Osteocyte (in vitro differentiated cells): ENCODE results near the gene C21orf91. TPM values are rescaled to one million over a fixed set of nuclear protein-coding genes. Genes with fewer than 3 reads are reported as not detected.
A peak's percentile ranks its signal among the peaks of the same experiment; 100 is the strongest.

ENCODE experiments used
- DNase-seq: peaks from one replicate; pipeline ENCODE4 v3.0.0; 2021; ENCODE audit warnings: mixed read lengths; ENCODE audit not compliant: unreplicated experiment; ENCODE audit errors: extremely low spot score
- H3K27ac Mint-ChIP-seq: one replicate; pipeline ENCODE4 v1.8.0; 2021; ENCODE audit warnings: mild to moderate bottlenecking, mixed read lengths; ENCODE audit not compliant: unreplicated experiment
- H3K27me3 Mint-ChIP-seq: one replicate; pipeline ENCODE4 v1.8.0; 2021; ENCODE audit warnings: mixed read lengths; ENCODE audit not compliant: unreplicated experiment
- H3K36me3 Mint-ChIP-seq: one replicate; pipeline ENCODE4 v1.8.0; 2021; ENCODE audit warnings: mixed read lengths; ENCODE audit not compliant: unreplicated experiment
- H3K4me1 Mint-ChIP-seq: one replicate; pipeline ENCODE4 v1.8.0; 2021; ENCODE audit warnings: mixed read lengths; ENCODE audit not compliant: unreplicated experiment
- H3K4me3 Mint-ChIP-seq: one replicate; pipeline ENCODE4 v1.8.0; 2021; ENCODE audit warnings: mild to moderate bottlenecking, moderate library complexity, mixed read lengths; ENCODE audit not compliant: unreplicated experiment
- H3K9me3 Mint-ChIP-seq: one replicate; pipeline ENCODE4 v1.8.0; 2021; ENCODE audit warnings: mixed read lengths; ENCODE audit not compliant: unreplicated experiment
- long read RNA-seq: library from polyadenylated mRNA; unstranded; transcript quantifications from one replicate; pipeline ENCODE4 v2.0.0, GENCODE V29; 2021
- total RNA-seq: library from RNA; stranded (reverse); gene quantifications from 2 replicates; pipeline ENCODE4 v1.2.1, GENCODE V29; 2021
- TF ChIP-seq, protein P1 (sequence below): fragments of 200-600 bp; sonication (generic); IDR thresholded peaks from 2 replicates; pipeline ENCODE4 v1.5.0; 2021; ENCODE audit warnings: antibody characterized with exemption, mild to moderate bottlenecking, moderate library complexity

C21orf91 gene
- 13.0 TPM in 2 replicates for total RNA-seq
- long read RNA-seq, full-length matches to known transcripts = 29 of 36 reads
- long read RNA-seq, partial matches to known transcripts = 1 of 36 reads
- long read RNA-seq, other reads (novel, unspliced or antisense) = 6 of 36 reads

DNA sequence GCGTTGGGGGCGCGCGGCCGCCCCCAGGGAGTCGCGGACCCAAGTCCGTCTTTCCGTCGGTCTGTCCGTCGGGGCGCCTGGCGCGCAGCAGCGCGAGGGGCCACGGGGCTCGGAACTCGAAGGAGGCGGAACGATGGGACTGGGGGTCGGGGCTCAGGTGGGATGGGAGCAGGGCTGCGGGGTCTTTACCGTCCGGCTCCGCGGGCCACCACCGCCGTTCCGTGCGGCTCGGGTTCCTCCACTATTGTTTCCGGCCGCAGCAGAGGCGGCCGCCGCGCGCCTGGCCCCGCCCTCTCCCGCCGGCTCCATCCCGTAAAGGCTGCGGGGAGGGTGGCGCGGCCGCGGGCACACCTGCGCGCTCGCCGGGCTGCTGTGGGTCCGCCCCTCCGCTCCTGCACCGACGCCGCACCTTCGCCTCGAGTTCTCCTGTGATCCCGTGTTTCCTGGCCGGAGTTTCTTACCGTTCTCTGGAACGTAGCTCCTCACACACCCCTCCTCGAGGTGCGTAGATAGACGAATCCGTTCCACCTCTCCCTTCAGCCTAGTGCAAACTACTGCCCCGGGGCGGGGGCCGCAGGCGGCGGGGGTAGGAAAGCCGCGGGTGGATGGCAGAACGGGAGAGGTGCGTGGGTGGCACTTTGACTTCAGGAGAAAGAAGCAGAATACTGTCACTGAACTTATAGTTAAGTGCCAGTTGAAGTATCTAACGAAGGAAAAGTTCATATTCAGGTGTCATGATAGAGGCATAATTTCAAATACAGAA lies at the start of gene C21orf91:
Gene C21orf91, minus strand, starts transcription at position 243 of the 763 bp plus-strand sequence. CDS start 1,038 bp downstream, outside the sequence.
- Mint-ChIP-seq H3K9me3 (no peaks in the 10 kb centered on the region), H3K27me3 (no peaks in the 10 kb centered on the region), H3K27ac (peak within 1 kb of the TSS; percentile 96), H3K4me1 (peaks cover 12% of the 10 kb centered on the region), H3K36me3 (peaks cover 8% of the 10 kb centered on the region), H3K4me3 (peak within 1 kb of the TSS; percentile 89)
- DNase-seq = peak; percentile 94
- TF ChIP-seq, protein P1, sequence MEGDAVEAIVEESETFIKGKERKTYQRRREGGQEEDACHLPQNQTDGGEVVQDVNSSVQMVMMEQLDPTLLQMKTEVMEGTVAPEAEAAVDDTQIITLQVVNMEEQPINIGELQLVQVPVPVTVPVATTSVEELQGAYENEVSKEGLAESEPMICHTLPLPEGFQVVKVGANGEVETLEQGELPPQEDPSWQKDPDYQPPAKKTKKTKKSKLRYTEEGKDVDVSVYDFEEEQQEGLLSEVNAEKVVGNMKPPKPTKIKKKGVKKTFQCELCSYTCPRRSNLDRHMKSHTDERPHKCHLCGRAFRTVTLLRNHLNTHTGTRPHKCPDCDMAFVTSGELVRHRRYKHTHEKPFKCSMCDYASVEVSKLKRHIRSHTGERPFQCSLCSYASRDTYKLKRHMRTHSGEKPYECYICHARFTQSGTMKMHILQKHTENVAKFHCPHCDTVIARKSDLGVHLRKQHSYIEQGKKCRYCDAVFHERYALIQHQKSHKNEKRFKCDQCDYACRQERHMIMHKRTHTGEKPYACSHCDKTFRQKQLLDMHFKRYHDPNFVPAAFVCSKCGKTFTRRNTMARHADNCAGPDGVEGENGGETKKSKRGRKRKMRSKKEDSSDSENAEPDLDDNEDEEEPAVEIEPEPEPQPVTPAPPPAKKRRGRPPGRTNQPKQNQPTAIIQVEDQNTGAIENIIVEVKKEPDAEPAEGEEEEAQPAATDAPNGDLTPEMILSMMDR = no peak

DNA sequence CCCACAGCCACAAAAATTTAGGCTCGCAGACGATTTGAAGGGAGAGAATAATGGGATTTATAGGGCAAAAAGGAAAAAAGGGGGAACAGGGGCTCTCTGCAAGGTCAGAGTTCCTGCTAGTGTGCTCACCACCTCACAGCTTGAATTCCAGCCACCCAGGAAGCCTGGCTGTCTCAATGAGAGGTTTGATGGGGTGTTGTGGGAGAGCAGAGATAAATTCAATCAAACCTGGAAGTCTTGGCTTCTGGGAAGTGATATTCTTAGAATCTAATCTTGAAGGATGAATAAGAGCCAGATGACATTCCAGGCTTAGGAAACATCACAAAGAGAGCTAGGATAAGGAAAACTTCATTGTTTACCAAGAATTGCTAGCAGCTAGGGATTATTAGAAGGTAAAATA lies 47.4 kb upstream of the C21orf91 start:
- TF ChIP-seq, protein P1 = no peak
- no peak overlapping the region for H3K27ac Mint-ChIP-seq

DNA sequence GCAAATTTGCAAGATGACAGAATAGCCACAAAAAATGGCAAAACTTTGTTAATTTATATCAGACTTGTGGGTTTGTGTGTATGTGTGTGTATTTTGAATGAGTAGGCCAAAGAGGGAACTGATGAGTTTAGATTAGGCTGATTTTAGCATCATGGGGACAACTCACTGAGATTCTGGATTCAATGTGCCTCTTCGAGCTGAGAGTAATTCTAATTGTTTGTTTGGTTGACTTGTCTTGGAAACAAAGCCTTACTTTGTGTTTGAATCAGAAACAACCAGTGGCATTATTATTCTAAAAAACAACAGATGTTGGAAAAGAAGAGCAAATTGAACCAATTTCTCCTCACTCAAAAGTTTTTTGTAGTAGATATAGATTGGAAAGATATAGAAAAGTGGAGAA lies 40.5 kb upstream of the C21orf91 start:
- no peak overlapping the region for H3K27ac Mint-ChIP-seq
- DNase-seq = no peak
- no peaks in the 10 kb centered on the region for H3K4me1 Mint-ChIP-seq
- no peaks in the 10 kb centered on the region for H3K9me3 Mint-ChIP-seq
- TF ChIP-seq, protein P1 = no peak
- H3K4me3 Mint-ChIP-seq = no peak overlapping the region
- H3K36me3 Mint-ChIP-seq = no peaks in the 10 kb centered on the region
- H3K27me3 Mint-ChIP-seq = peaks cover 2% of the 10 kb centered on the region

More for the DNA sequence above, 47.4 kb upstream of the C21orf91 start:
- H3K27me3 Mint-ChIP-seq = peaks cover 2% of the 10 kb centered on the region
- no peak overlapping the region for H3K4me3 Mint-ChIP-seq
- H3K9me3 Mint-ChIP-seq = peaks cover 10% of the 10 kb centered on the region
- H3K36me3 Mint-ChIP-seq = no peaks in the 10 kb centered on the region
- H3K4me1 Mint-ChIP-seq = no peaks in the 10 kb centered on the region
- DNase-seq = no peak

DNA sequence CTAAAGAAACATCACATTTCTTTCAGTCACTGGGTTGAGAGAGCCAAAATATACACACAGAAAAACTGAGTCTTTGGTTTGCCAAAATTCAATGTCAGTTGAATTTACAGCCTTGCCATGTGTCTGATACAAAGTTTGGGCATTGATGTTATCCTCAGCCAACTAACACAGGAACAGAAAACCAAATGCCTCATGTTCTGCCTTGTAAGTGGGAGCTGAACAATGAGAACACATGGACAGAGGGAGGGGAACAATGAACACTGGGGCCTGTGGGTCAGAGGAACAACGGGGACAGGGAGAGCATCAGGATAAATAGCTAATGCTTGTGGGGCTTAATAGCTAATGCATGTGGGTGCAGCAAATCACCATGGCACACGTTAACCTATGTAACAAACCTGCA lies 39.6 kb upstream of the C21orf91 start:
- H3K9me3 Mint-ChIP-seq = no peaks in the 10 kb centered on the region
- TF ChIP-seq, protein P1 = no peak
- no peak overlapping the region for H3K27ac Mint-ChIP-seq
- no peaks in the 10 kb centered on the region for H3K36me3 Mint-ChIP-seq
- H3K27me3 Mint-ChIP-seq = peaks cover 2% of the 10 kb centered on the region
- H3K4me1 Mint-ChIP-seq = no peaks in the 10 kb centered on the region
- H3K4me3 Mint-ChIP-seq = no peak overlapping the region
- DNase-seq = no peak

DNA sequence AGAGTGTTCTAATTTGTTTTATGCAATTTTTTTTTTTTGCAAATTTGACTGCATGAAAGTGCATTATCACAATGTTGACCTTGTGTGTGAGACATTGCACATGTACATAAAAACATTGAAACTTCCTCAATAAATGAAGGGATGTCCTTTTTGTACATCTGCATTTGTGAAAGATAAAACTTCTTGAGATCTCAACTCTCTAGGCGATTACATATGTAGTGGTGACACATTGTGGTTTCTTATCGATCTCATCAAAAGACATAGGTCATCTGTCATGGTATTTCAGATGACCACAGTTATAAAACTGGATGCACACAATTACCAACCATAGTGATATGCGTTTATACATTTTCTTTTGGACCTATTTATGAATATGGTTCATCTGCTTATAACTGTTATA lies 35.6 kb upstream of the C21orf91 start:
- Mint-ChIP-seq H3K9me3 (no peaks in the 10 kb centered on the region), H3K27ac (no peak overlapping the region), H3K36me3 (no peaks in the 10 kb centered on the region), H3K27me3 (no peaks in the 10 kb centered on the region), H3K4me1 (no peaks in the 10 kb centered on the region), H3K4me3 (no peak overlapping the region)
- DNase-seq = no peak
- TF ChIP-seq, protein P1 = no peak
